OCI-LY1 (cell line): ENCODE measurements around the gene TFG.

ENCODE experiments used
- H2AFZ ChIP-seq: fragments of 200-600 bp; sonication (generic), shearing (Covaris generic); 2 replicates; pipeline ENCODE4 v1.6.0; 2014; ENCODE audit warnings: antibody characterized with exemption, mild to moderate bottlenecking, low read length
- H3F3A ChIP-seq: fragments of 200-600 bp; sonication (generic), shearing (Covaris generic); 2 replicates; pipeline ENCODE4 v1.6.0; 2014; ENCODE audit warnings: mild to moderate bottlenecking, antibody characterized with exemption, low read length, moderate library complexity; ENCODE audit not compliant: insufficient read depth
- H3K27ac ChIP-seq: fragments of 200-600 bp; sonication (generic); 2 replicates; pipeline ENCODE4 v1.5.1; 2014; ENCODE audit warnings: low read length, mixed run types, mild to moderate bottlenecking, low read depth; ENCODE audit not compliant: poor library complexity, severe bottlenecking
- H3K27me3 ChIP-seq: fragments of 200-600 bp; sonication (generic); 2 replicates; pipeline ENCODE4 v1.6.0; 2014; ENCODE audit warnings: antibody characterized with exemption, mild to moderate bottlenecking, low read length, moderate library complexity; ENCODE audit not compliant: insufficient read depth
- H3K36me3 ChIP-seq: fragments of 200-600 bp; sonication (generic); 2 replicates; pipeline ENCODE4 v1.6.1; 2014; ENCODE audit warnings: mild to moderate bottlenecking, antibody characterized with exemption, low read length, moderate library complexity, mixed read lengths; ENCODE audit not compliant: insufficient read depth
- H3K4me1 ChIP-seq: fragments of 200-600 bp; sonication (generic); 2 replicates; pipeline ENCODE4 v1.5.1; 2014; ENCODE audit warnings: mild to moderate bottlenecking, low read length, moderate library complexity; ENCODE audit not compliant: insufficient read depth, severe bottlenecking
- H3K4me2 ChIP-seq: fragments of 200-600 bp; sonication (generic), shearing (Covaris generic); 2 replicates; pipeline ENCODE4 v1.6.1; 2014; ENCODE audit warnings: low read length
- H3K4me3 ChIP-seq: fragments of 200-600 bp; sonication (generic); 2 replicates; pipeline ENCODE4 v1.5.1; 2014; ENCODE audit warnings: low read length, low read depth, mild to moderate bottlenecking, mixed read lengths; ENCODE audit not compliant: poor library complexity, severe bottlenecking
- H3K79me2 ChIP-seq: fragments of 200-600 bp; shearing (Covaris generic); 2 replicates; pipeline ENCODE4 v1.6.1; 2016; ENCODE audit warnings: mixed run types, low read length, mixed read lengths; ENCODE audit not compliant: insufficient read depth
- H3K9ac ChIP-seq: fragments of 200-600 bp; sonication (generic), shearing (Covaris generic); 2 replicates; pipeline ENCODE4 v1.6.1; 2014; ENCODE audit warnings: mild to moderate bottlenecking, low read length, mixed read lengths
- H3K9me2 ChIP-seq: fragments of 200-600 bp; sonication (generic), shearing (Covaris generic); 2 replicates; pipeline ENCODE4 v1.6.1; 2014; ENCODE audit warnings: low read depth, mild to moderate bottlenecking, low read length, mixed read lengths
- H3K9me3 ChIP-seq: fragments of 200-600 bp; shearing (Covaris generic); 2 replicates; pipeline ENCODE4 v1.6.1; 2014; ENCODE audit warnings: low read length, mixed read lengths
- H4K20me1 ChIP-seq: fragments of 200-600 bp; sonication (generic), shearing (Covaris generic); 2 replicates; pipeline ENCODE4 v1.6.0; 2016; ENCODE audit warnings: mild to moderate bottlenecking, low read length; ENCODE audit not compliant: insufficient read depth
- CTCF ChIP-seq: fragments of 200-600 bp; sonication (generic), shearing (Covaris generic); IDR thresholded peaks from 2 replicates; pipeline ENCODE4 v1.5.1; 2017; ENCODE audit warnings: mild to moderate bottlenecking, antibody characterized with exemption, low read length, moderate library complexity, mixed read lengths
- EZH2 ChIP-seq: fragments of 200-600 bp; sonication (generic), shearing (Covaris generic); IDR thresholded peaks from 2 replicates; pipeline ENCODE4 v1.8.0; 2017; ENCODE audit warnings: borderline replicate concordance, mixed run types, mild to moderate bottlenecking, antibody characterized with exemption, low read length, moderate library complexity, mixed read lengths

Gene TFG

GRCh38 chr3:100702082-100702979, 7.0 kb upstream of the TFG start:
- Histone ChIP-seq H3K4me2 (no peak overlapping the region), H3K4me3 (no peak overlapping the region), H3F3A (no peaks in the 10 kb centered on the region), H3K27ac (no peak overlapping the region), H3K9me3 (no peaks in the 10 kb centered on the region), H2AFZ (no peak overlapping the region), H3K36me3 (no peaks in the 10 kb centered on the region), H3K27me3 (no peaks in the 10 kb centered on the region), H3K79me2 (no peaks in the 10 kb centered on the region), H4K20me1 (no peaks in the 10 kb centered on the region), H3K9ac (no peak overlapping the region), H3K9me2 (no peaks in the 10 kb centered on the region), H3K4me1 (no peaks in the 10 kb centered on the region)
- TF ChIP-seq CTCF (no peak), EZH2 (no peak)

GRCh38 chr3:100702980-100703345, 6.3 kb upstream of the TFG start:
- H3K27ac ChIP-seq, result no peak overlapping the region
- H3K4me3 ChIP-seq, result no peak overlapping the region
- no peak overlapping the region for H3K9ac ChIP-seq
- no peaks in the 10 kb centered on the region for H3K9me2 ChIP-seq
- no peak overlapping the region for H3K4me2 ChIP-seq
- no peak overlapping the region for H2AFZ ChIP-seq
- H3F3A ChIP-seq, result no peaks in the 10 kb centered on the region
- TF ChIP-seq CTCF (no peak), EZH2 (no peak)
- no peaks in the 10 kb centered on the region for H3K4me1 ChIP-seq
- H4K20me1 ChIP-seq, result no peaks in the 10 kb centered on the region
- no peaks in the 10 kb centered on the region for H3K9me3 ChIP-seq
- no peaks in the 10 kb centered on the region for H3K27me3 ChIP-seq
- H3K79me2 ChIP-seq, result no peaks in the 10 kb centered on the region
- no peaks in the 10 kb centered on the region for H3K36me3 ChIP-seq

GRCh38 chr3:100703865-100704264, 5.4 kb upstream of the TFG start:
- no peaks in the 10 kb centered on the region for H3K9me2 ChIP-seq
- no peaks in the 10 kb centered on the region for H3K79me2 ChIP-seq
- H2AFZ ChIP-seq, result no peak overlapping the region
- no peak overlapping the region for H3K27ac ChIP-seq
- H3K36me3 ChIP-seq, result no peaks in the 10 kb centered on the region
- no peaks in the 10 kb centered on the region for H3K27me3 ChIP-seq
- TF ChIP-seq CTCF (no peak), EZH2 (no peak)
- no peak overlapping the region for H3K9ac ChIP-seq
- no peaks in the 10 kb centered on the region for H4K20me1 ChIP-seq
- no peak overlapping the region for H3K4me3 ChIP-seq
- H3K4me2 ChIP-seq, result no peak overlapping the region
- peaks cover 4% of the 10 kb centered on the region for H3K4me1 ChIP-seq
- H3K9me3 ChIP-seq, result no peaks in the 10 kb centered on the region
- H3F3A ChIP-seq, result no peaks in the 10 kb centered on the region
